Ovary (tissue), 10 donors: Measurements from ENCODE around the gene PTN. TPM values are rescaled to one million over a fixed set of nuclear protein-coding genes. Genes with fewer than 3 reads are reported as not detected.

Experiments
- DNase-seq, 5 donors: peaks; one replicate each; pipeline ENCODE4 v3.0.0-alpha.2; 2019 to 2020
- H3K27ac ChIP-seq, 2 donors: fragments of 200-600 bp; one replicate each; pipeline versions ENCODE4 v1.5.1 to v1.8.0; 2019 to 2022
- H3K27me3 ChIP-seq: fragments of 200-600 bp; one replicate; pipeline ENCODE4 v1.8.0; 2022
- H3K36me3 ChIP-seq: fragments of 200-600 bp; sonication (generic); one replicate; pipeline ENCODE4 v1.5.1; 2019
- H3K4me1 ChIP-seq: one replicate; pipeline ENCODE4 v1.8.1; 2013; ENCODE audit warnings: mild to moderate bottlenecking, moderate library complexity; ENCODE audit not compliant: insufficient read depth
- H3K4me3 ChIP-seq: fragments of 200-600 bp; sonication (generic); one replicate; pipeline ENCODE4 v1.5.1; 2017
- H3K9me3 ChIP-seq, 2 donors: fragments of 200-600 bp in 1 of 2; sonication (generic) in 1 of 2; one replicate each; pipeline versions ENCODE4 v1.5.1 to v1.8.1; 2013 to 2019; ENCODE audit warnings: mild to moderate bottlenecking in 1 of 2, moderate library complexity in 1 of 2
- CTCF ChIP-seq, 3 donors: fragments of 450-650 bp in 2 of 3; fragments of 200-600 bp in 1 of 3; IDR thresholded peaks; one replicate each; pipeline versions ENCODE4 v1.5.1 to v1.8.0; 2016 to 2022; ENCODE audit warnings: antibody characterized with exemption in 3 of 3, mild to moderate bottlenecking in 1 of 3
- EP300 ChIP-seq: sonication (generic); formaldehyde crosslinking; IDR thresholded peaks from one replicate; pipeline ENCODE4 v1.6.1; 2017; ENCODE audit warnings: antibody characterized with exemption
- POLR2A ChIP-seq: fragments of 450-650 bp; IDR thresholded peaks from one replicate; pipeline ENCODE4 v1.6.1; 2017; ENCODE audit warnings: antibody characterized with exemption, mild to moderate bottlenecking, moderate library complexity
- WGBS, 3 donors: extraction: QIAGEN DNeasy Blood & Tissue Kit in 1 of 3; methylation state at CpG; one replicate each; pipeline versions ENCODE4 v1.1.5 to v1.1.7; 2013 to 2017; 5-methylcytosine and 5-hydroxymethylcytosine counted together
- intact Hi-C, 4 donors: fragments of 100-400 bp; cut with DNase I; formaldehyde crosslinking; loops; one replicate each; pipeline versions ENCODE4 v1.11.0 to v1.15.1; 2022 to 2023
- long read RNA-seq, 3 donors: library from polyadenylated mRNA in 2 of 3; unstranded in 2 of 3; transcript quantifications; one replicate each; pipeline ENCODE4 v2.0.0 and lab custom pipeline, GENCODE V29; 2021 to 2026
- polyA plus RNA-seq, 2 donors: library from polyadenylated mRNA; stranded (reverse); fragments of 200-250 nt in 1 of 2; fragments of 350-450 nt in 1 of 2; fragmentation: Illumina TruSeq in 1 of 2; extraction: RNeasy Lipid Tissue Mini Kit (QIAGEN cat#74804) in 1 of 2; gene quantifications; one replicate each; pipeline ENCODE4 v1.2.3, GENCODE V29; 2013 to 2014
- total RNA-seq, 7 donors: library from RNA; depleted of rRNA in 2 of 7; stranded (reverse); fragments of >200 nt in 2 of 7; fragmentation: NEBNext Ultra II Directional in 3 of 7; extraction: Animal tissue kit (Norgen Biotek cat#: 25700) in 3 of 7; gene quantifications; one replicate each; pipeline versions ENCODE4 v1.1.0 to v1.2.4, GENCODE V29; 2016 to 2023
- donor health status: DM: no; HTN: no; CAD: no; lungs with moderate emphysema.
- donor health status: DM: no; HTN: no; CAD: no.
- donor health status: Bipolar disorder and iron deficiency.
- donor health status: DM: yes; HTN: yes; CAD: no.
- donor health status: DM: no; HTN: no; CAD: no.
- donor health status: DM: yes; HTN: yes; CAD: no.

The PTN gene
- 1 to 10 TPM; 2.1 to 9.7 (median 2.9) TPM for total RNA-seq
- polyA plus RNA-seq, result 10 to 100 TPM in 1 of 2 donors, 1 to 10 TPM in 1; 8.4 to 20.0 TPM
- long read RNA-seq, donor 1, result 0 reads
- long read RNA-seq, donor 2, transcript PTN-201 (5 exons, 1,614 nt), result major isoform, 35 of 41 reads
- long read RNA-seq, donor 2, partial matches to known transcripts, result 6 of 41 reads
- long read RNA-seq, donor 2, other reads (novel, unspliced or antisense), result 0 of 41 reads
- long read RNA-seq, donor 3, transcript PTN-201 (5 exons, 1,614 nt), result major isoform, 7 of 8 reads
- long read RNA-seq, donor 3, partial matches to known transcripts, result 0 of 8 reads
- long read RNA-seq, donor 3, other reads (novel, unspliced or antisense), result 1 of 8 reads

GRCh38 chr7:137343281-137343841 lies at the start of gene PTN:
Gene PTN (minus strand): TSS chr7:137343733. CDS start chr7:137254973, 88,760 bp downstream.
- DNase-seq, result peak; percentile 13 to 39 (median 24)

GRCh38 chr7:137390076-137390475 lies 46.5 kb upstream of the PTN start:
- DNase-seq, result no peak
- no peaks in the 10 kb centered on the region for H3K9me3 ChIP-seq
- H3K27me3 ChIP-seq, result no peaks in the 10 kb centered on the region
- intact Hi-C loops, result no loop called here
- H3K27ac ChIP-seq, result no peak overlapping the region
- no peak overlapping the region for H3K4me3 ChIP-seq
- WGBS, 3 donors, result 43 to 80% (median 63%) methylated on average over 1 of the region's 1 CpG
- H3K4me1 ChIP-seq, result no peaks in the 10 kb centered on the region
- no peaks in the 10 kb centered on the region for H3K36me3 ChIP-seq
- no peak for TF ChIP-seq EP300
- no peak for TF ChIP-seq POLR2A
- no peak for TF ChIP-seq CTCF (IDR thresholded peaks at IDR 0.05)

More at GRCh38 chr7:137343281-137343841, at the start of gene PTN:
- Histone ChIP-seq H3K9me3 (no peaks in the 10 kb centered on the region), H3K27me3 (no peaks in the 10 kb centered on the region), H3K4me3 (peak within 1 kb of the TSS; percentile 34), H3K27ac (no peak within 1 kb of the TSS), H3K36me3 (no peaks in the 10 kb centered on the region), H3K4me1 (no peaks in the 10 kb centered on the region)
- WGBS, 3 donors, result 0 to 1% (median 0%) methylated on average over 23 of the region's 23 CpGs
- intact Hi-C loops, result no loop called here
- TF ChIP-seq CTCF (IDR thresholded peaks at IDR 0.05) (no peak), POLR2A (no peak), EP300 (no peak)

GRCh38 chr7:137388916-137389315 lies 45.4 kb upstream of the PTN start:
- TF ChIP-seq EP300 (no peak), CTCF (IDR thresholded peaks at IDR 0.05) (no peak), POLR2A (no peak)
- Histone ChIP-seq H3K27ac (no peak overlapping the region), H3K36me3 (no peaks in the 10 kb centered on the region), H3K4me3 (no peak overlapping the region), H3K27me3 (no peaks in the 10 kb centered on the region), H3K9me3 (no peaks in the 10 kb centered on the region), H3K4me1 (no peaks in the 10 kb centered on the region)
- DNase-seq, result no peak
- 94 to 96% (median 95%) methylated on average over 1 of the region's 1 CpG for WGBS, 3 donors
- intact Hi-C loops, result no loop called here

- Histone ChIP-seq H3K9me3 (no peaks in the 10 kb centered on the region), H3K36me3 (no peaks in the 10 kb centered on the region), H3K4me1 (no peaks in the 10 kb centered on the region), H3K4me3 (no peak overlapping the region), H3K27me3 (no peaks in the 10 kb centered on the region), H3K27ac (no peak overlapping the region)
- no peak for DNase-seq
- TF ChIP-seq POLR2A, result no peak
- TF ChIP-seq CTCF (IDR thresholded peaks at IDR 0.05), result no peak
- no peak for TF ChIP-seq EP300
- intact Hi-C loops, result no loop called here
- WGBS, 3 donors, result 45 to 53% (median 48%) methylated on average over 1 of the region's 1 CpG
Measured at GRCh38 chr7:137386966-137387365, 43.4 kb upstream of the PTN start.
